SKM-1 treated with dmso at 0.1 percent for 144 hours (cell line): ENCODE data around the gene MYBBP1A.
A peak's percentile ranks its signal among the peaks of the same experiment; 100 is the strongest.

Experiments
- DNase-seq: peaks from one replicate; lab custom pipeline; 2025; ENCODE audit not compliant: unreplicated experiment; lab: John Stamatoyannopoulos, UW

MYBBP1A gene

GRCh38 chr17:4574448-4575045, 19.4 kb upstream of the MYBBP1A start:
- DNase-seq, result no peak

GRCh38 chr17:4573669-4574068, 18.5 kb upstream of the MYBBP1A start:
- no peak for DNase-seq

GRCh38 chr17:4573115-4573514, 17.9 kb upstream of the MYBBP1A start:
- DNase-seq, result no peak

GRCh38 chr17:4572131-4572530, 16.9 kb upstream of the MYBBP1A start:
- DNase-seq, result no peak

- DNase-seq, result no peak
These were observed 14.4 kb upstream of the MYBBP1A start for GRCh38 chr17:4569591-4569990.

- no peak for DNase-seq
These were observed 11.6 kb upstream of the MYBBP1A start for GRCh38 chr17:4566785-4567184.

- DNase-seq, result peak; percentile 70
These were observed 10.3 kb upstream of the MYBBP1A start for GRCh38 chr17:4565209-4566141.

- no peak for DNase-seq
These were observed 7.1 kb upstream of the MYBBP1A start for GRCh38 chr17:4562015-4562969.

- no peak for DNase-seq
These were observed 5.7 kb upstream of the MYBBP1A start for GRCh38 chr17:4560837-4561256.

- DNase-seq, result no peak
These were observed 5.2 kb upstream of the MYBBP1A start, which contains the start of gene GGT6 for GRCh38 chr17:4560421-4560820. TSS of gene GGT6 (minus strand) at chr17:4560577. CDS start at chr17:4560521, 56 bp downstream.

GRCh38 chr17:4559966-4560365, 4.8 kb upstream of the MYBBP1A start:
- DNase-seq, result no peak

GRCh38 chr17:4559139-4559791, 4.1 kb upstream of the MYBBP1A start:
- DNase-seq, result no peak

- no peak for DNase-seq
These were observed 3.3 kb upstream of the MYBBP1A start for GRCh38 chr17:4558347-4558971.

- DNase-seq, result no peak
These were observed 2.6 kb upstream of the MYBBP1A start for GRCh38 chr17:4557626-4558346.

- no peak for DNase-seq
These were observed 1.8 kb upstream of the MYBBP1A start for GRCh38 chr17:4556996-4557395.

- DNase-seq, result no peak
These were observed 932 bp upstream of the MYBBP1A start for GRCh38 chr17:4555873-4556759.

GRCh38 chr17:4554441-4554996, 665 bp downstream of the MYBBP1A start:
- no peak for DNase-seq

- DNase-seq, result no peak
These were observed 1.5 kb downstream of the MYBBP1A start for GRCh38 chr17:4553669-4554068.
